ENCODE results near the gene MTCH1. TPM values are rescaled to one million over a fixed set of nuclear protein-coding genes. Genes with fewer than 3 reads are reported as not detected.

MTCH1 gene
- total RNA-seq, 1 donor from 2014 or later = 194 TPM

GRCh38 chr6:37019065-37019450 lies 33.1 kb upstream of the MTCH1 start:
- Histone ChIP-seq H3K9me3 (no peaks in the 10 kb centered on the region), H3K27ac (no peak overlapping the region), H3K4me3 (no peak overlapping the region), H3K4me1 (no peaks in the 10 kb centered on the region), H3K36me3 (peaks cover 6% of the 10 kb centered on the region), H3K27me3 (no peaks in the 10 kb centered on the region)
- TF ChIP-seq CTCF (IDR thresholded peaks at IDR 0.05) = no peak
- ATAC-seq (no peak), DNase-seq (no peak)
- intact Hi-C loops (cut with DNase I) = loop anchor here (10.0 kb wide), 2 partner anchors 134 to 254 kb away; partner anchors contain the start of gene C6orf89

- Histone ChIP-seq H3K4me3 (no peak overlapping the region), H3K4me1 (no peaks in the 10 kb centered on the region), H3K27me3 (no peaks in the 10 kb centered on the region), H3K27ac (no peak overlapping the region), H3K36me3 (peaks cover 6% of the 10 kb centered on the region), H3K9me3 (no peaks in the 10 kb centered on the region)
- DNase-seq (peak; percentile 94), ATAC-seq (peak; percentile 95)
- peak; percentile 79 for TF ChIP-seq CTCF (IDR thresholded peaks at IDR 0.05)
- intact Hi-C loops (cut with DNase I) = loop anchor here (10.0 kb wide), 2 partner anchors 134 to 254 kb away; partner anchors contain the start of gene C6orf89
Observed at GRCh38 chr6:37018198-37019064, 32.4 kb upstream of the MTCH1 start.

GRCh38 chr6:37017606-37018197 lies 31.7 kb upstream of the MTCH1 start:
- no peak for ATAC-seq
- H3K27ac ChIP-seq = no peak overlapping the region
- no peak for DNase-seq
- no peaks in the 10 kb centered on the region for H3K27me3 ChIP-seq
- intact Hi-C loops (cut with DNase I) = loop anchor here (10.0 kb wide), 2 partner anchors 133 to 253 kb away; partner anchors contain the start of gene C6orf89
- no peak overlapping the region for H3K4me3 ChIP-seq
- no peaks in the 10 kb centered on the region for H3K4me1 ChIP-seq
- H3K36me3 ChIP-seq = peaks cover 6% of the 10 kb centered on the region
- no peak for TF ChIP-seq CTCF (IDR thresholded peaks at IDR 0.05)
- H3K9me3 ChIP-seq = no peaks in the 10 kb centered on the region

- Histone ChIP-seq H3K9me3 (no peaks in the 10 kb centered on the region), H3K27me3 (no peaks in the 10 kb centered on the region), H3K27ac (no peak overlapping the region), H3K36me3 (peaks cover 6% of the 10 kb centered on the region), H3K4me1 (no peaks in the 10 kb centered on the region), H3K4me3 (no peak overlapping the region)
- DNase-seq (no peak), ATAC-seq (no peak)
- TF ChIP-seq CTCF (IDR thresholded peaks at IDR 0.05) = no peak
- intact Hi-C loops (cut with DNase I) = loop anchor here (10.0 kb wide), 2 partner anchors 132 to 252 kb away; partner anchors contain the start of gene C6orf89
Observed at GRCh38 chr6:37016995-37017394, 31.0 kb upstream of the MTCH1 start.

GRCh38 chr6:37015532-37015931 lies 29.5 kb upstream of the MTCH1 start:
- no peak overlapping the region for H3K4me3 ChIP-seq
- no peak for TF ChIP-seq CTCF (IDR thresholded peaks at IDR 0.05)
- H3K36me3 ChIP-seq = peaks cover 6% of the 10 kb centered on the region
- DNase-seq (no peak), ATAC-seq (no peak)
- no peaks in the 10 kb centered on the region for H3K27me3 ChIP-seq
- no peaks in the 10 kb centered on the region for H3K9me3 ChIP-seq
- intact Hi-C loops (cut with DNase I) = loop anchor here (10.0 kb wide), 2 partner anchors 131 to 251 kb away; partner anchors contain the start of gene C6orf89
- H3K4me1 ChIP-seq = no peaks in the 10 kb centered on the region
- no peak overlapping the region for H3K27ac ChIP-seq

All from upper lobe of right lung (tissue), 1 donor.